IMR-90 (cell line): ENCODE data around the gene BDH1. TPM values are rescaled to one million over a fixed set of nuclear protein-coding genes. Genes with fewer than 3 reads are reported as not detected.

Experiments
- ATAC-seq: fragments of 200-7000 bp; cut with Tn5 transposase; 2 replicates; pipeline ENCODE4 v1.9.1; 2020; ENCODE audit warnings: low read depth, mild to moderate bottlenecking, moderate library complexity
- BruUV-seq: library from RNA; stranded (reverse); fragments of 400-500 nt; replicated peaks from 2 replicates; lab custom pipeline; 2021; lab: Mats Ljungman, UMichigan
- CTCF ChIA-PET: fragments of 300-600 bp; formaldehyde crosslinking; extraction: SDS; loops from one replicate; lab custom pipeline; 2021; ENCODE audit warnings: antibody characterized with exemption; lab: Yijun Ruan, JAX
- POLR2A ChIA-PET: fragments of 300-600 bp; sonication (Branson Sonifier 250); formaldehyde crosslinking; loops from one replicate; lab custom pipeline; 2022; ENCODE audit warnings: antibody characterized with exemption; ENCODE audit not compliant: unreplicated experiment; lab: Charles Lee
- DNase-seq: peaks from one replicate; pipeline ENCODE4 v3.0.0; 2013
- H2AFZ ChIP-seq: replicated peaks from 2 replicates; pipeline ENCODE3; 2013; ENCODE audit warnings: low read length, mild to moderate bottlenecking; ENCODE audit not compliant: poor library complexity
- H2AK5ac ChIP-seq: 2 replicates; pipeline ENCODE4 v1.6.1; 2013; ENCODE audit warnings: low read depth, low read length, inconsistent platforms
- H2AK9ac ChIP-seq: replicated peaks from 2 replicates; pipeline ENCODE3; 2013; ENCODE audit warnings: mild to moderate bottlenecking, low read depth, low read length, moderate library complexity; ENCODE audit not compliant: poor library complexity
- H2BK120ac ChIP-seq: 2 replicates; pipeline ENCODE4 v1.6.1; 2013; ENCODE audit warnings: low read depth, low read length, inconsistent platforms
- H2BK15ac ChIP-seq: 3 replicates; pipeline ENCODE4 v1.6.1; 2013; ENCODE audit warnings: low read depth, low read length, inconsistent platforms
- H2BK20ac ChIP-seq: 2 replicates; pipeline ENCODE4 v1.6.1; 2013; ENCODE audit warnings: low read depth, mild to moderate bottlenecking, inconsistent platforms, low read length, moderate library complexity
- H2BK5ac ChIP-seq: 2 replicates; pipeline ENCODE4 v1.6.1; 2013; ENCODE audit warnings: mild to moderate bottlenecking, low read depth, low read length, inconsistent platforms; ENCODE audit not compliant: poor library complexity, severe bottlenecking
- H3K14ac ChIP-seq: replicated peaks from 2 replicates; pipeline ENCODE4 v1.6.1; 2013; ENCODE audit warnings: low read depth, low read length, inconsistent platforms
- H3K18ac ChIP-seq: 2 replicates; pipeline ENCODE4 v1.6.1; 2013; ENCODE audit warnings: low read depth, low read length, control low read depth
- H3K23ac ChIP-seq: 2 replicates; pipeline ENCODE4 v1.6.1; 2013; ENCODE audit warnings: low read depth, low read length, inconsistent platforms
- H3K27ac ChIP-seq: 2 replicates; pipeline ENCODE4 v1.5.1; 2013; ENCODE audit warnings: mild to moderate bottlenecking, control low read depth, low read length; ENCODE audit not compliant: insufficient read depth
- H3K27me3 ChIP-seq: 2 replicates; pipeline ENCODE4 v1.6.1; 2013; ENCODE audit warnings: low read length; ENCODE audit not compliant: control insufficient read depth, insufficient read depth
- H3K36me3 ChIP-seq: 2 replicates; pipeline ENCODE4 v1.6.1; 2013; ENCODE audit warnings: low read length, mixed read lengths; ENCODE audit not compliant: control insufficient read depth, insufficient read depth
- H3K4ac ChIP-seq: 2 replicates; pipeline ENCODE4 v1.6.1; 2013; ENCODE audit warnings: low read depth, low read length, inconsistent platforms
- H3K4me1 ChIP-seq: 2 replicates; pipeline ENCODE4 v1.6.1; 2013; ENCODE audit warnings: low read length, mixed read lengths; ENCODE audit not compliant: control insufficient read depth, insufficient read depth
- H3K4me2 ChIP-seq: 2 replicates; pipeline ENCODE4 v1.6.1; 2013; ENCODE audit warnings: low read depth, mild to moderate bottlenecking, control low read depth, low read length, moderate library complexity
- H3K4me3 ChIP-seq: 2 replicates; pipeline ENCODE4 v1.5.1; 2013; ENCODE audit warnings: low read depth, mild to moderate bottlenecking, control low read depth, low read length, moderate library complexity; ENCODE audit not compliant: insufficient read depth
- H3K56ac ChIP-seq: 2 replicates; pipeline ENCODE4 v1.6.1; 2013; ENCODE audit warnings: low read length, inconsistent platforms; ENCODE audit not compliant: insufficient read depth; ENCODE audit errors: extremely low read depth
- H3K79me1 ChIP-seq, 2 experiments: 2 replicates each; pipeline ENCODE4 v1.6.1; 2013; ENCODE audit warnings: low read length in 2 of 2, inconsistent platforms in 1 of 2, low read depth in 1 of 2
- H3K9ac ChIP-seq: 2 replicates; pipeline ENCODE4 v1.6.1; 2013; ENCODE audit warnings: low read depth, low read length, control low read depth
- H3K9me1 ChIP-seq: 2 replicates; pipeline ENCODE4 v1.6.1; 2013; ENCODE audit warnings: low read length, inconsistent platforms; ENCODE audit not compliant: insufficient read depth
- H3K9me3 ChIP-seq: 2 replicates; pipeline ENCODE4 v1.6.1; 2013; ENCODE audit warnings: low read length; ENCODE audit not compliant: control insufficient read depth, insufficient read depth
- H4K20me1 ChIP-seq: 2 replicates; pipeline ENCODE4 v1.6.1; 2013; ENCODE audit warnings: low read length, inconsistent platforms; ENCODE audit not compliant: insufficient read depth
- H4K5ac ChIP-seq: 2 replicates; pipeline ENCODE4 v1.6.1; 2013; ENCODE audit warnings: mild to moderate bottlenecking, low read depth, low read length, control low read depth
- H4K8ac ChIP-seq, 2 experiments: 2 replicates each; pipeline ENCODE4 v1.6.1; 2013; ENCODE audit warnings: low read depth in 2 of 2, low read length in 2 of 2, control low read depth in 1 of 2, inconsistent platforms in 1 of 2
- H4K91ac ChIP-seq: 2 replicates; pipeline ENCODE4 v1.6.1; 2013; ENCODE audit warnings: low read depth, low read length, inconsistent platforms; ENCODE audit not compliant: insufficient read depth
- BHLHE40 ChIP-seq: fragments of 150-350 bp; IDR thresholded peaks from 2 replicates; pipeline ENCODE4 v1.6.1; 2016; ENCODE audit warnings: mild to moderate bottlenecking, low read depth, low read length
- CEBPB ChIP-seq: IDR thresholded peaks from 2 replicates; pipeline ENCODE4 v1.6.1; 2012; ENCODE audit warnings: low read depth, low read length, improper control_type of control experiment
- CHD1 ChIP-seq: IDR thresholded peaks from 2 replicates; pipeline ENCODE4 v1.6.1; 2012; ENCODE audit warnings: low read depth, low read length, improper control_type of control experiment
- CTCF ChIP-seq: conservative IDR thresholded peaks from 2 replicates; pipeline ENCODE4 v1.5.1; 2012; ENCODE audit warnings: mild to moderate bottlenecking, low read depth, low read length, improper control_type of control experiment
- ELK1 ChIP-seq: fragments of 150-350 bp; IDR thresholded peaks from 2 replicates; pipeline ENCODE4 v1.6.1; 2016; ENCODE audit warnings: low read depth, mild to moderate bottlenecking, low read length, moderate library complexity, borderline replicate concordance
- FOS ChIP-seq: fragments of 150-350 bp; IDR thresholded peaks from 2 replicates; pipeline ENCODE4 v1.6.1; 2016; ENCODE audit warnings: low read depth, low read length
- MAFK ChIP-seq: IDR thresholded peaks from 2 replicates; pipeline ENCODE4 v1.6.1; 2012; ENCODE audit warnings: low read depth, low read length, improper control_type of control experiment
- MAZ ChIP-seq: IDR thresholded peaks from 2 replicates; pipeline ENCODE4 v1.6.1; 2012; ENCODE audit warnings: low read depth, mild to moderate bottlenecking, low read length, improper control_type of control experiment, moderate library complexity, borderline replicate concordance
- MXI1 ChIP-seq: IDR thresholded peaks from 2 replicates; pipeline ENCODE4 v1.6.1; 2012; ENCODE audit warnings: low read depth, mild to moderate bottlenecking, low read length, moderate library complexity, borderline replicate concordance
- NFE2L2 ChIP-seq: fragments of 150-350 bp; IDR thresholded peaks from 2 replicates; pipeline ENCODE4 v1.6.1; 2016; ENCODE audit warnings: low read depth, mild to moderate bottlenecking, low read length
- POLR2A ChIP-seq: IDR thresholded peaks from 2 replicates; pipeline ENCODE4 v1.6.1; 2012; ENCODE audit warnings: mild to moderate bottlenecking, low read depth, low read length
- RAD21 ChIP-seq: IDR thresholded peaks from 2 replicates; pipeline ENCODE4 v1.6.1; 2012; ENCODE audit warnings: low read length, improper control_type of control experiment
- RCOR1 ChIP-seq: IDR thresholded peaks from 2 replicates; pipeline ENCODE4 v1.6.1; 2012; ENCODE audit warnings: mild to moderate bottlenecking, low read length, improper control_type of control experiment; ENCODE audit not compliant: insufficient replicate concordance
- RFX5 ChIP-seq: IDR thresholded peaks from 2 replicates; pipeline ENCODE4 v1.8.0; 2012; ENCODE audit warnings: low read depth, mild to moderate bottlenecking, low read length, moderate library complexity
- SMC3 ChIP-seq: fragments of 150-350 bp; IDR thresholded peaks from 2 replicates; pipeline ENCODE4 v1.6.1; 2016; ENCODE audit warnings: low read depth, mild to moderate bottlenecking, antibody characterized with exemption, low read length, moderate library complexity
- USF2 ChIP-seq: fragments of 150-350 bp; IDR thresholded peaks from 2 replicates; pipeline ENCODE4 v1.6.1; 2017; ENCODE audit warnings: mild to moderate bottlenecking, antibody characterized with exemption, low read length, low read depth
- WGBS, 2 experiments: methylation state at CpG; one replicate each; pipeline versions ENCODE4 v1.1.5 to v1.1.7; 2013; ENCODE audit warnings: missing lambda C conversion rate in 2 of 2; ENCODE audit not compliant: insufficient read length in 1 of 2; ENCODE audit errors: extremely low coverage in 2 of 2; 5-methylcytosine and 5-hydroxymethylcytosine counted together
- dilution Hi-C: fragments of 300-500 bp; cut with HindIII; formaldehyde crosslinking; loops from one replicate; pipeline ENCODE4 v1.14.3; 2018; ENCODE audit warnings: low sequenced_read_pairs; ENCODE audit not compliant: unreplicated experiment
- in situ Hi-C: fragments of 300-500 bp; cut with MboI; formaldehyde crosslinking; loops from 3 replicates; pipeline ENCODE4 v1.14.3; 2019; ENCODE audit warnings: low sequenced_read_pairs, inconsistent platforms, mixed read lengths
- intact Hi-C: fragments of 100-400 bp; cut with micrococcal nuclease; formaldehyde crosslinking; loops from 2 replicates; pipeline ENCODE4 v1.10.0; 2022
- polyA plus RNA-seq, 3 experiments: library from polyadenylated mRNA; depleted of rRNA; stranded (reverse); fragments of >200 nt; gene quantifications; 2 replicates each; pipeline ENCODE4 v1.2.3, GENCODE V29; 2012; ENCODE audit warnings: low replicate concordance in 1 of 3
- total RNA-seq: library from RNA; depleted of rRNA; stranded (reverse); fragments of >200 nt; gene quantifications from 2 replicates; pipeline ENCODE4 v1.2.3, GENCODE V29; 2012

BDH1 gene
- total and polyA plus RNA-seq, 2 of the 4 experiments (the other 2 are of a cell fraction), result 2.7 to 4.4 TPM

- Histone ChIP-seq H2AK5ac (peak overlapping the region; percentile 43; the same call in 1 of the 2 replicates), H3K9me1 (peaks cover 10% of the 10 kb centered on the region; the same call in 1 of the 2 replicates), H2BK120ac (no peak overlapping the region), H2AK9ac (no peak overlapping the region), H3K9ac (no peak overlapping the region), H3K14ac (no peak overlapping the region), H4K20me1 (no peaks in the 10 kb centered on the region), H3K9me3 (no peaks in the 10 kb centered on the region), H2BK15ac (no peak overlapping the region), H3K27me3 (no peaks in the 10 kb centered on the region), H3K4me3 (no peak overlapping the region), H2BK20ac (no peak overlapping the region), H4K8ac (no peak overlapping the region), H3K27ac (no peak overlapping the region), H3K79me1 (no peaks in the 10 kb centered on the region), H3K18ac (no peak overlapping the region), H3K23ac (no peak overlapping the region), H3K4me1 (peaks cover 19% of the 10 kb centered on the region), H2BK5ac (no peak overlapping the region), H3K4me2 (no peak overlapping the region), H3K56ac (no peak overlapping the region), H4K5ac (no peak overlapping the region), H4K91ac (no peak overlapping the region), H3K4ac (no peak overlapping the region), H3K36me3 (no peaks in the 10 kb centered on the region), H2AFZ (peak overlapping the region; percentile 49)
- no peak for DNase-seq
- intact Hi-C loops (loop anchor here (10.0 kb wide), 1 partner anchor 515 kb away; no protein-coding TSS in a partner anchor), dilution Hi-C loops (no loop called here), in situ Hi-C loops (loop anchor here (10.0 kb wide), 1 partner anchor 265 kb away; no protein-coding TSS in a partner anchor)
- BruUV-seq, result no TSS peak
- ATAC-seq, result no peak
- no peak for TF ChIP-seq RFX5
- no peak for TF ChIP-seq MAFK
- no peak for TF ChIP-seq RCOR1
- TF ChIP-seq MXI1, result no peak
- TF ChIP-seq ELK1, result no peak
- TF ChIP-seq USF2, result no peak
- TF ChIP-seq NFE2L2, result no peak
- TF ChIP-seq CHD1, result no peak
- no peak for TF ChIP-seq CEBPB
- no peak for TF ChIP-seq RAD21
- TF ChIP-seq MAZ, result no peak
- TF ChIP-seq SMC3, result no peak
- TF ChIP-seq CTCF, result no peak
- TF ChIP-seq POLR2A, result no peak
- TF ChIP-seq FOS, result no peak
- TF ChIP-seq BHLHE40, result no peak
- WGBS, 2 experiments, result 92% methylated on average over 10 of the region's 18 CpGs; no CpG with 5 or more reads in 1 of the 2 experiments
- ChIA-PET POLR2A (no interaction called here), CTCF (no interaction called here)
Observed at GRCh38 chr3:197519801-197520211, 36.0 kb downstream of the BDH1 start.
